HG02759 (cell line): Measurements from ENCODE around the gene SLC23A2.
"Not testable (repeated sequence)": the region's sequence is repeated elsewhere in the genome, so short reads cannot be mapped to it uniquely, and the experiment has no call there.

Experiments used
- ATAC-seq: cut with Tn5 transposase; IDR thresholded peaks from one replicate; pipeline ENCODE4 v1.9.1; 2021; ENCODE audit warnings: mild to moderate bottlenecking, moderate library complexity; ENCODE audit not compliant: unreplicated experiment

The SLC23A2 gene

GRCh38 chr20:4937407-4938319, 63.6 kb downstream of the SLC23A2 start:
- no peak for ATAC-seq

DNA sequence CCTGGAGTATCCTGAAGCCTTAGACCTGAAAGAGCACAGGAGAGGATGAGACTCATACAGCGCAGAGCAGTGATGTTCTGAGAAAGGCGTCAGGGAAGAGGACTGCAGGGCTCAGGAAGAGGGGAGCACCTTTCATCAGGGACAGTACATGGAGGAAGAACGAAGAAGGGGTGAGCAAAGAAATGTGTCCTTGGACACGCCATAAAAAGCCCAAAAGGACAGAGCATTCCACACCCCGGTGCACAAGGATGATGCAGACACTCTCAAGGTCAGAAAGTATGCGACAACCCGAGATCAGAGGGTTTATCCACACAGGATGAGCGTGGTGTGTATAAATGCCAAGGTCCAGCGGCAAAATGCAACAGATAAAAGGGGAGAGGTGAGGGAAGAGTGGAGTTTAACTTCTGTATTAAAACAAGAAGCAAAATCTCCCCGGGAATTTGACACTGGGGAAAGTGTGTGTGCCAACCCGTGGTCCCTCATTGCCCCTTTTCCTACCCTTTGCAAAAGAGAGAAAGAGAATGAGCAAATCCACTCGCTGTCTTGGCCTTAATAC, 64.4 kb downstream of the SLC23A2 start:
- ATAC-seq = no peak

GRCh38 chr20:4936392-4936850, 64.9 kb downstream of the SLC23A2 start:
- ATAC-seq = no peak

- no peak for ATAC-seq
Observed at GRCh38 chr20:4932061-4932460, 69.2 kb downstream of the SLC23A2 start.

GRCh38 chr20:4929686-4930397, 71.5 kb downstream of the SLC23A2 start:
- ATAC-seq = no peak

GRCh38 chr20:4926531-4927156, 74.7 kb downstream of the SLC23A2 start:
- no peak for ATAC-seq

GRCh38 chr20:4925842-4926530, 75.3 kb downstream of the SLC23A2 start:
- no peak for ATAC-seq

DNA sequence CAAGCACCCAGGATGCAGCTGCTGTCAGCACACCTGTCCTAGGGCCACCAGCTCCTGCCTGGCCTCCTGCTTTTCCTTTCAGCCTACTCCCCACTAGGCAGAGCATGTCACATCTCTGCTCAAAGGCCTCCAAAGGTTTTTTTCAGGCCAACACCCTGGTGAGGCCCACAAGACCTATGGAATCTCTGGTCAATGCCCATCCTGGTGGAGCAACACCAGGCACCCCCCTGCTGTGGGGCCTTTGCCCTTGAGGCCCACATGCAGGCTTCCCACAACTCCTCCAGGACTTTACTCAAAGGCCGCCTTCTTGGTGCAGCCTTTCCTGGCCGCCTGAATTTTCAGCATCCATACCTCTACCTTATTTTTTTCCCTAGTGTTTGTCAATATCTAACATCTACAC, 76.9 kb downstream of the SLC23A2 start:
- ATAC-seq = no peak

- no peak for ATAC-seq
Observed at GRCh38 chr20:4924032-4924431, 77.3 kb downstream of the SLC23A2 start.

- ATAC-seq = no peak
Observed at GRCh38 chr20:4922186-4922585, 79.1 kb downstream of the SLC23A2 start.

DNA sequence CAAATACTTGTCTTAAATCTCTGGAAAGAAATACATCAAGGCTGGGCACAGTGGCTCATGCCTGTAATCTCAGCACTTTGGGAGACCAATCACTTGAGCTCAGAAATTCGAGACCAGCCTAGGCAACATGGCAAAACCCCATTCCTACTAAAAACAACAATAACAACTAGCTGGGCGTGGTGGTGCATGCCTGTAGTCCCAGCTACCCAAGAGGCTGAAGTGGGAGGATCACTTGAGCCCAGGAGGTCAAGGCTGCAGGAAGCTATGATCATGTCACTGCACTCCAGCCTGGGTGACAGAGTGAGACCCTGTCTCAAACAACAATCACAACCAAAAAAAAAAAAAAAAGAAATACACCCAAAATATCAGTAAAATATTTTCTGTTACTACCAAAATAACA, 80.0 kb downstream of the SLC23A2 start:
- ATAC-seq = not testable (repeated sequence)

DNA sequence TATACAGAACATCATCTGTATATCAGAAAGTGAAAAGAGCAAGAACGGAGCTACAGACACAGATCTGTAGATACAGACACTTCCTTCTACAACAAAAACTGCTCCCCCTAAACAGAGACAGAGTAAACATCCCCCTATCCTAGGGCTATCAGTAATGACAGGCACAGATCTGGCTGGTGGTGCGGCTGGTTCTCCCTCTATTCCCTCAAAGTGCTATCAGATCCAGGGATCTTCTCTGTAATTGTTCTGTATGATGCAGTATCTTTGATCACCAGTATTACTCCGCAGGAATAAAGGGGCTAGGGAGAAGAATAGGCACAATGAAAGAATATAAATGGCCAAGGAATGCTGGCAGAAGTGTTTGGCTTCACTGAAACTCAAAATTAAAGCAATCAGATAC, 80.7 kb downstream of the SLC23A2 start:
- no peak for ATAC-seq

GRCh38 chr20:4920131-4920530, 81.2 kb downstream of the SLC23A2 start:
- no peak for ATAC-seq

DNA sequence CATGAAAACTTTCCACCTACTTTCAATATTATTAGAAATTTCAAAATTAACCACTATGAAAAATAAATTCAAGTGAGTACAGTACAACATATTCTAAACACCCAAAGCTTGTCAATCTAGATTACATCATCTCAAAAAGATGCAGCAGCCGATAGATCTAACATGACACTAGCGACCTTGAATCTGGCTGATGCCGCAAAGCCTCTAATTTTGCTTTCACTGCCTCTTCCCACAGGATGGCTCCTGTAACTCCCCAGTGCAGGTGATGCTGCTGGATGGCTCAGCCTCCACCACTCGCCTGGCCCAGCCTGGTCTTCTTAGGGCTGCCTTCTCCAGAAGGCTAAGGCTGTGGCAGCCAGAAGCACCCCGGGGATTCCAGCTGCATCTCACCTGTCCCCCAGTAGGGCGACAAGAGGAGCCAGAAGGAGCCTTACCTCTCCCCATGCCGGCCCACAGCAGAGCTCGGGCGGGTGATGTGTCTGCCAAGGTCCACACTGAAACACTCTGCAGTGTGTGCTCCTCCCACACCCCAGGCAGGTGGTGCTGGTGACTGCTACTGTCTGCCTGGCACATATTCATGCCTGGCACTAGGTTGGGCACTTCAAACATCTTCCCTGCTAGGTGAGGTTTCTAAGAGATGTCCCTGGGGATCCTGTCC, 82.1 kb downstream of the SLC23A2 start:
- ATAC-seq = no peak

DNA sequence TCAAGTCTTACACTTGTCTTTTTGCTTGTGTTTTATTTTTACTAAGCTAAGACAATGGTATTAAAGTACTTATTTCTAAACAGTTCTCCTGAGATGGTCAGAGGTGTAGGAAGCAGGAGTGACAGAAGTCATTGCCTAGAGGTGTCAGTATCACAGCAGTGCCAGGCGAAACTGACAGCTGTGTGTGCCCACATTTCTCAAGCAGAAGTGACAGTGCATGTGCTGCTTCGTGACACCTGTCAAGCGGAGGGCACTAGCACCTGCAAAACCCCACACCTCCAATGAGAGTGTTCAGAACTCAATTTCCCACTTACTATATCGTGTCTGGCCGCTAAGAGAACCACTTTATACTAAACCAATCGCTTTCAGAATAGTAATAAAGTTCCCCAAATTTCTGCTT, 82.8 kb downstream of the SLC23A2 start:
- no peak for ATAC-seq

DNA sequence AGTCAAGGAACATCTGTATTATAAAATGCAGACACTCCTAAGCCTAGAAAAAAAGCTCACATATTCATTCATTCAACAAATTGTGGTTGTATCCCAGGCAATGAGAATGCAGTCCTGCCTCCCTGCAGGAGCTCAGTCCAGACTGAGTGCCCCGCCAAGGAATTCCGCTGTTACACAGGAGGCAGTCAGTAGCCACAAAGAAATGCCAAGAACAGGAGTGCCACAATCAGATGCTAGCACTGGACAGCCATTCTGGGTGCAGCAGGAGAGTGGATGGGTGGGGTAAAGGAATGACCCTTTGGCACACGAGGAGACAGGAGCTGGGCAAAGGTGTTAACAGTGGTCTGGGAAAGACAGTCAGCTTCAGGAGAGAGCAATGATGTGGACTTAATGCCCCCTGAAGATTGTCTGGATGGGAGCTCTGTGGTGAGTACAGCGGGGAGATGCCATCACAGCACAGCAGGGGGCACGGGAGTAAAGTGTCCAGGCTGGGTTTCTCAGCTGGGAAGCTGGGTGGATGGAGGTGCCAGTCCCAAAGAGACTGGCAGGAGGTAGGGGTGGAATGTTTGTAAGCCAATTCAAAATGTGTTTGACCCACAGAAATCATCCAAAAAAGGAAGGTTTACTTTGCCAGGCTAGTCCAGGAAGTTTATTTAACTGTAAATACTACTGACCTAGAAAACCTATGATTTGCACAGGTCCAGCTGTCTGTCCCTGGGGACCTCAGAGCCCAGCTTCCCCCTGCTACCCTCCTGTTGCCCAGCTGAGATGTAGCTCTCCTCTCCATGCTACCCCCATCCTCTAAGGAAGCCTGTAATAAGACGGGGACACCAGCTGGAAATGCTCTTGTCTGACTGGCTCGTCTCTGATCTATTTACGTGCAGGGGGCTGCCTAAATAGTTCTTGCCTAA, 84.1 kb downstream of the SLC23A2 start:
- ATAC-seq = no peak

- no peak for ATAC-seq
Observed at GRCh38 chr20:4913147-4913546, 88.2 kb downstream of the SLC23A2 start.

DNA sequence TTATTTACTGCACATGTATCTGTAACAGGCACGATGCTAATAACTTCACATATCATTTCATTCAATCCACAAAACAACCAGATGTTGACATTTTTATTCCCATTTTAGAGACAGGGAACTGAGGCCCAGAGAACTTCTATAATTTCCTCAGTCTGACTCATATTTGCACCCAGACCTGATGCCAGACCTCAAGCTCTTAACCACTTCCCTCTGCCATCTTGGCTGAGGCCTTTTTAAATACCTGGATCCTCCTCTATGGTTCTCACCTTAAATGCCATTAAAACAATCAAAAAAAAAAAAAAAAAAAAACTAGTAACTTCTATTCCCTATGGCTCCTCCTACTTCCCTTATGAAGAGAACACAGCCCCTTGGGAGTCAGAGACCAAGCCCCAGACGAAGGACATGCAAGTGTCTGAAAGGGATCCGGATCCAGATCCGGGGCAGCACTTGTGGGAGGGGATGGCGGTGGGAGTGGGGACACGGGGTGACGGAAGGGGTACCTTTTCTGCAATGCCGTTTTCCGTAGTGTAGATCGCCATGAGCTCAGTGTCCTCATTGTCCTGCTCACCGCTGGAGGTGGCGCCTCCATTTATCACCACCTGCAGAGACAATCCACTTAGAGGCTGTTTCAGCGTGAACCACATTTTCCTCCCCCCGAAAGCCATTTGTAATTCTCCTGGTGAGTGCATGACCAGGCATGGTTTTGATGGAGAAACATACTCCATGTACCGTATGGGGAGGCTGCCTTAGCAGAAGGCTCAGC, 88.7 kb downstream of the SLC23A2 start:
- no peak for ATAC-seq
